ENCODE measurements around the gene CST2. TPM values are rescaled to one million over a fixed set of nuclear protein-coding genes. Genes with fewer than 3 reads are reported as not detected.
"Not testable (repeated sequence)": the region's sequence is repeated elsewhere in the genome, so short reads cannot be mapped to it uniquely, and the experiment has no call there.

The CST2 gene
- total RNA-seq, 1 donor from 2014 or later: not detected

GRCh38 chr20:23870461-23870860, 43.9 kb upstream of the CST2 start:
- DNase-seq (ENCODE audit: low spot score in 2 of 2): no peak
- Histone ChIP-seq H3K9me3 (no peaks in the 10 kb centered on the region), H3K27me3 (no peaks in the 10 kb centered on the region), H3K4me1 (no peaks in the 10 kb centered on the region), H3K27ac (no peak overlapping the region), H3K4me3 (no peak overlapping the region), H3K36me3 (no peaks in the 10 kb centered on the region)
- intact Hi-C loops (cut with DNase I): no loop called here
- no peak for TF ChIP-seq CTCF (IDR thresholded peaks at IDR 0.05)

- intact Hi-C loops (cut with DNase I): no loop called here
- H3K9me3 ChIP-seq: no peaks in the 10 kb centered on the region
- H3K4me3 ChIP-seq: no peak overlapping the region
- H3K4me1 ChIP-seq: no peaks in the 10 kb centered on the region
- no peak for TF ChIP-seq CTCF (IDR thresholded peaks at IDR 0.05)
- no peaks in the 10 kb centered on the region for H3K36me3 ChIP-seq
- H3K27me3 ChIP-seq: no peaks in the 10 kb centered on the region
- no peak for DNase-seq (ENCODE audit: low spot score in 2 of 2)
- no peak overlapping the region for H3K27ac ChIP-seq
Measured at GRCh38 chr20:23869520-23869919, 43.0 kb upstream of the CST2 start.

GRCh38 chr20:23868321-23868720, 41.8 kb upstream of the CST2 start:
- Histone ChIP-seq H3K36me3 (no peaks in the 10 kb centered on the region), H3K27me3 (no peaks in the 10 kb centered on the region), H3K4me1 (no peaks in the 10 kb centered on the region), H3K4me3 (no peak overlapping the region), H3K9me3 (no peaks in the 10 kb centered on the region), H3K27ac (no peak overlapping the region)
- no peak for DNase-seq (ENCODE audit: low spot score in 2 of 2)
- intact Hi-C loops (cut with DNase I): no loop called here
- no peak for TF ChIP-seq CTCF (IDR thresholded peaks at IDR 0.05)

GRCh38 chr20:23867152-23867776, 40.7 kb upstream of the CST2 start:
- intact Hi-C loops (cut with DNase I): no loop called here
- Histone ChIP-seq H3K36me3 (no peaks in the 10 kb centered on the region), H3K27ac (no peak overlapping the region), H3K9me3 (no peaks in the 10 kb centered on the region), H3K4me3 (no peak overlapping the region), H3K4me1 (no peaks in the 10 kb centered on the region), H3K27me3 (no peaks in the 10 kb centered on the region)
- no peak for TF ChIP-seq CTCF (IDR thresholded peaks at IDR 0.05)
- DNase-seq (ENCODE audit: low spot score in 2 of 2): no peak

GRCh38 chr20:23860771-23861170, 34.2 kb upstream of the CST2 start:
- H3K36me3 ChIP-seq; H3K9me3 ChIP-seq; H3K27ac ChIP-seq; H3K27me3 ChIP-seq; DNase-seq (ENCODE audit: low spot score in 2 of 2); H3K4me1 ChIP-seq; H3K4me3 ChIP-seq; intact Hi-C loops (cut with DNase I): not testable (repeated sequence)

- TF ChIP-seq CTCF (IDR thresholded peaks at IDR 0.05): no peak
- intact Hi-C loops (cut with DNase I): no loop called here
- H3K4me3 ChIP-seq: no peak overlapping the region
- no peak for DNase-seq (ENCODE audit: low spot score in 2 of 2)
- H3K4me1 ChIP-seq: no peaks in the 10 kb centered on the region
- H3K9me3 ChIP-seq: no peaks in the 10 kb centered on the region
- no peaks in the 10 kb centered on the region for H3K27me3 ChIP-seq
- H3K27ac ChIP-seq: no peak overlapping the region
- no peaks in the 10 kb centered on the region for H3K36me3 ChIP-seq
Measured at GRCh38 chr20:23857962-23858595, 31.6 kb upstream of the CST2 start.
